Stimulated activated memory B cell treated with anti-CD40 and anti-IgM and Interleukin-4, amounts not matched to agents 10 μg/mL and 1 μg/mL and 100 μg/mL, for 72 hours (primary cell): ENCODE results near the gene BRPF1.
A peak's percentile ranks its signal among the peaks of the same experiment; 100 is the strongest.

Experiments used
- ATAC-seq: fragments of 150-1000 bp; cut with Tn5 transposase; 2 replicates; pipeline ENCODE4 v1.10.0; 2021
- H3K27ac Mint-ChIP-seq: one replicate; pipeline ENCODE4 v1.8.0; 2022; ENCODE audit warnings: mild to moderate bottlenecking, mixed read lengths
- H3K27me3 Mint-ChIP-seq: one replicate; pipeline ENCODE4 v1.8.0; 2022; ENCODE audit warnings: mixed read lengths
- H3K36me3 Mint-ChIP-seq: one replicate; pipeline ENCODE4 v1.8.0; 2022; ENCODE audit warnings: mixed read lengths
- H3K4me1 Mint-ChIP-seq: one replicate; pipeline ENCODE4 v1.8.0; 2022; ENCODE audit warnings: mixed read lengths
- H3K4me3 Mint-ChIP-seq: one replicate; pipeline ENCODE4 v1.8.0; 2022; ENCODE audit warnings: mild to moderate bottlenecking, moderate library complexity, mixed read lengths
- H3K9me3 Mint-ChIP-seq: one replicate; pipeline ENCODE4 v1.8.0; 2022; ENCODE audit warnings: mixed read lengths

Gene BRPF1

GRCh38 chr3:9793161-9793781 is 61.7 kb downstream of the BRPF1 start:
- peak overlapping the region; percentile 91 for H3K4me3 Mint-ChIP-seq
- no peaks in the 10 kb centered on the region for H3K9me3 Mint-ChIP-seq
- peaks cover 67% of the 10 kb centered on the region for H3K36me3 Mint-ChIP-seq
- H3K4me1 Mint-ChIP-seq, result peaks cover 67% of the 10 kb centered on the region
- no peaks in the 10 kb centered on the region for H3K27me3 Mint-ChIP-seq
- peak; percentile 0 for ATAC-seq
- H3K27ac Mint-ChIP-seq, result peak overlapping the region; percentile 100

GRCh38 chr3:9794400-9794799 is 62.9 kb downstream of the BRPF1 start:
- peak overlapping the region; percentile 91 for H3K4me3 Mint-ChIP-seq
- H3K4me1 Mint-ChIP-seq, result peaks cover 68% of the 10 kb centered on the region
- H3K27me3 Mint-ChIP-seq, result no peaks in the 10 kb centered on the region
- H3K27ac Mint-ChIP-seq, result peak overlapping the region; percentile 100
- H3K9me3 Mint-ChIP-seq, result no peaks in the 10 kb centered on the region
- no peak for ATAC-seq
- peaks cover 59% of the 10 kb centered on the region for H3K36me3 Mint-ChIP-seq

GRCh38 chr3:9795207-9795606 is 63.7 kb downstream of the BRPF1 start:
- no peaks in the 10 kb centered on the region for H3K9me3 Mint-ChIP-seq
- ATAC-seq, result peak; percentile 73
- peak overlapping the region; percentile 91 for H3K4me3 Mint-ChIP-seq
- H3K4me1 Mint-ChIP-seq, result peaks cover 63% of the 10 kb centered on the region
- no peaks in the 10 kb centered on the region for H3K27me3 Mint-ChIP-seq
- H3K36me3 Mint-ChIP-seq, result peaks cover 51% of the 10 kb centered on the region
- peak overlapping the region; percentile 100 for H3K27ac Mint-ChIP-seq

GRCh38 chr3:9797196-9797945 is 65.8 kb downstream of the BRPF1 start:
- H3K4me3 Mint-ChIP-seq, result no peak overlapping the region
- no peaks in the 10 kb centered on the region for H3K9me3 Mint-ChIP-seq
- ATAC-seq, result no peak
- H3K27ac Mint-ChIP-seq, result peak overlapping the region; percentile 100
- H3K27me3 Mint-ChIP-seq, result no peaks in the 10 kb centered on the region
- peaks cover 47% of the 10 kb centered on the region for H3K36me3 Mint-ChIP-seq
- peaks cover 45% of the 10 kb centered on the region for H3K4me1 Mint-ChIP-seq
